Neural progenitor cell (in vitro differentiated cells): ENCODE measurements around the gene ADCK1. TPM values are rescaled to one million over a fixed set of nuclear protein-coding genes. Genes with fewer than 3 reads are reported as not detected.

Source experiments
- DNase-seq: peaks from one replicate; pipeline ENCODE4 v3.0.0-alpha.2; 2016; ENCODE audit warnings: low spot score
- H2AFZ ChIP-seq: fragments of 200-600 bp; sonication (generic); replicated peaks from 2 replicates; pipeline ENCODE4 v1.6.1; 2016; ENCODE audit warnings: antibody characterized with exemption
- H3F3A ChIP-seq: fragments of 200-600 bp; sonication (generic); 2 replicates; pipeline ENCODE4 v1.6.1; 2016; ENCODE audit warnings: antibody characterized with exemption, low read depth
- H3K27ac ChIP-seq: fragments of 200-600 bp; sonication (generic); 2 replicates; pipeline ENCODE4 v1.5.1; 2016; ENCODE audit warnings: mild to moderate bottlenecking
- H3K27me3 ChIP-seq: fragments of 200-600 bp; sonication (generic); 2 replicates; pipeline ENCODE4 v1.6.1; 2016; ENCODE audit warnings: mild to moderate bottlenecking, moderate library complexity
- H3K36me3 ChIP-seq: fragments of 200-600 bp; sonication (generic); 2 replicates; pipeline ENCODE4 v1.5.1; 2016
- H3K4me1 ChIP-seq: fragments of 200-600 bp; sonication (generic); 2 replicates; pipeline ENCODE4 v1.6.1; 2016; ENCODE audit warnings: mixed run types
- H3K4me2 ChIP-seq: fragments of 200-600 bp; sonication (generic); 2 replicates; pipeline ENCODE4 v1.6.1; 2016
- H3K4me3 ChIP-seq: fragments of 200-600 bp; sonication (generic); 2 replicates; pipeline ENCODE4 v1.5.1; 2016
- H3K79me2 ChIP-seq: fragments of 200-600 bp; sonication (generic); 2 replicates; pipeline ENCODE4 v1.6.1; 2016; ENCODE audit warnings: low read depth
- H3K9ac ChIP-seq: fragments of 200-600 bp; sonication (generic); 2 replicates; pipeline ENCODE4 v1.6.1; 2016
- H3K9me3 ChIP-seq: fragments of 200-600 bp; sonication (generic); 2 replicates; pipeline ENCODE4 v1.5.1; 2016; ENCODE audit warnings: low read depth
- H4K20me1 ChIP-seq: fragments of 200-600 bp; sonication (generic); 2 replicates; pipeline ENCODE4 v1.6.1; 2016; ENCODE audit warnings: low read depth
- H3K27ac Mint-ChIP-seq: 3 replicates; pipeline ENCODE4 v1.8.0; 2021; ENCODE audit warnings: mixed read lengths
- H3K27me3 Mint-ChIP-seq: 2 replicates; pipeline ENCODE4 v1.8.0; 2022; ENCODE audit warnings: low read depth, mild to moderate bottlenecking, inconsistent platforms, moderate library complexity, mixed read lengths; ENCODE audit not compliant: insufficient read depth
- H3K36me3 Mint-ChIP-seq: 3 replicates; pipeline ENCODE4 v1.8.0; 2021; ENCODE audit warnings: mixed read lengths
- H3K4me1 Mint-ChIP-seq: 3 replicates; pipeline ENCODE4 v1.8.0; 2021; ENCODE audit warnings: mixed read lengths
- H3K4me3 Mint-ChIP-seq: 3 replicates; pipeline ENCODE4 v1.8.0; 2021; ENCODE audit warnings: mild to moderate bottlenecking, moderate library complexity, mixed read lengths
- H3K9me3 Mint-ChIP-seq: 3 replicates; pipeline ENCODE4 v1.8.0; 2020; ENCODE audit warnings: mixed read lengths
- CTCF ChIP-seq: fragments of 200-600 bp; sonication (generic); IDR thresholded peaks from 2 replicates; pipeline ENCODE4 v1.5.1; 2017; ENCODE audit warnings: antibody characterized with exemption, mild to moderate bottlenecking
- EZH2 ChIP-seq: fragments of 200-600 bp; sonication (generic); IDR thresholded peaks from 2 replicates; pipeline ENCODE4 v1.6.1; 2017; ENCODE audit warnings: antibody characterized with exemption, mild to moderate bottlenecking, moderate library complexity
- EZH2phosphoT487 ChIP-seq: fragments of 200-600 bp; sonication (generic); IDR thresholded peaks from 2 replicates; pipeline ENCODE4 v1.6.1; 2017; ENCODE audit warnings: antibody characterized with exemption
- total RNA-seq: library from RNA; depleted of rRNA; stranded (reverse); fragments of >200 nt; gene quantifications from 2 replicates; pipeline ENCODE4 v1.2.3, GENCODE V29; 2015; ENCODE audit warnings: low replicate concordance

Gene ADCK1
- total RNA-seq, 1 donor from 2014 or later = 1.6 TPM

GRCh38 chr14:77931441-77931840 lies 131.5 kb downstream of the ADCK1 start:
- no peak overlapping the region for H3K27ac ChIP-seq
- H3K9ac ChIP-seq = no peak overlapping the region
- Mint-ChIP-seq H3K27me3 (peaks cover 4% of the 10 kb centered on the region), H3K36me3 (peaks cover 32% of the 10 kb centered on the region), H3K9me3 (peaks cover 15% of the 10 kb centered on the region), H3K4me3 (no peak overlapping the region), H3K27ac (no peak overlapping the region), H3K4me1 (peaks cover 4% of the 10 kb centered on the region)
- no peaks in the 10 kb centered on the region for H3K27me3 ChIP-seq
- no peaks in the 10 kb centered on the region for H3F3A ChIP-seq
- no peak for DNase-seq
- H3K4me2 ChIP-seq = no peak overlapping the region
- no peaks in the 10 kb centered on the region for H3K79me2 ChIP-seq
- H3K4me1 ChIP-seq = peaks cover 8% of the 10 kb centered on the region
- H3K9me3 ChIP-seq = no peaks in the 10 kb centered on the region
- no peaks in the 10 kb centered on the region for H4K20me1 ChIP-seq
- TF ChIP-seq CTCF (no peak), EZH2 (no peak), EZH2phosphoT487 (no peak)
- H2AFZ ChIP-seq = no peak overlapping the region
- H3K36me3 ChIP-seq = no peaks in the 10 kb centered on the region
- H3K4me3 ChIP-seq = no peak overlapping the region

DNA sequence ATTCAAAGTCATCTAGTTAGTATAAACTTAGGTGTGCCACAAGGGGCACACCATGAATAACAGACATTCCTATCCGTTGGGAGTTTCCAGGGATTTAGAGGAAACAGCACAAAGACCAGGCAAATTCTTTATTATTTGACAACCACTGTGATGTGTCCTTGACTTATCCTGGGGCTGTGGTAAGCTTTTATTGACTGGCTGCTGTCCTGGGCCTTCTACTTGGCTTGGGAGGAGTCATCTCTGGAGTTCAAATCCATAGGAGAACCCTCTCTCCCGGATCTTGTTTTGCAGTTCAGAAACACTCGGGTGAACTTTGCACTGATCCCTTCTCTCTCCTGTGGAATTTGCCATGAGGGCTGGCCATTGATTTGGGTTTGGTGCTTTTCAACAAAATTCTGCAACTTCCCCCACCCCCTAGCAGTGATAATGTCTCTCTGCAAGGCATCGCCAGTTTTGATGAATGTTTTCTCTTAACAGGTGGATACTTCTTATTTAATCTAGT lies 136.3 kb downstream of the ADCK1 start:
- H3K4me3 ChIP-seq = no peak overlapping the region
- H3K9ac ChIP-seq = no peak overlapping the region
- H3K4me1 ChIP-seq = no peaks in the 10 kb centered on the region
- H3F3A ChIP-seq = no peaks in the 10 kb centered on the region
- peaks cover 32% of the 10 kb centered on the region for H3K36me3 Mint-ChIP-seq
- no peak overlapping the region for H3K4me2 ChIP-seq
- H3K4me1 Mint-ChIP-seq = no peaks in the 10 kb centered on the region
- no peaks in the 10 kb centered on the region for H3K79me2 ChIP-seq
- H3K4me3 Mint-ChIP-seq = no peak overlapping the region
- H3K27me3 ChIP-seq = no peaks in the 10 kb centered on the region
- no peaks in the 10 kb centered on the region for H3K36me3 ChIP-seq
- peaks cover 19% of the 10 kb centered on the region for H3K9me3 Mint-ChIP-seq
- no peak overlapping the region for H2AFZ ChIP-seq
- H4K20me1 ChIP-seq = no peaks in the 10 kb centered on the region
- TF ChIP-seq EZH2 (no peak), CTCF (no peak), EZH2phosphoT487 (no peak)
- peaks cover 6% of the 10 kb centered on the region for H3K27me3 Mint-ChIP-seq
- no peak overlapping the region for H3K27ac ChIP-seq
- no peak for DNase-seq
- no peaks in the 10 kb centered on the region for H3K9me3 ChIP-seq
- H3K27ac Mint-ChIP-seq = no peak overlapping the region

DNA sequence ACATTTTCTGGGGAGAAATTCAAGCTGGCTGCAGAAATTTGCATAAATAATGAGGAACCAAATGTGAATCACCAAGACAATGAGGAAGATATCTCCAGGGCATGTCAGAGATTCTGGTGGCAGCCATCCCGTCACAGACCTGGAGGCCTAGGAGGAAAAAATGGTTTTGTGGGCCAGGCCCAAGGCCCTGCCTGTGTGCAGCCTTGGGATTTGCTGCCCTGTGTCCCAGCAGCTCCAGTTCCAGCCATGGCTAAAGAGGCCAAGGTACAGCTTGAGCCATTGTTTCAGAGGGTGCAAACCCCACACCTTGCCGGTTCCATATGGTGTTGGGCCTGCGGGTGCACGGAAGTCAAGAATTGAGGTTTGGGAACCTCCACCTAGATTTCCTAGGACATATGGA lies 147.5 kb downstream of the ADCK1 start:
- Mint-ChIP-seq H3K4me1 (no peaks in the 10 kb centered on the region), H3K27ac (no peak overlapping the region), H3K9me3 (peaks cover 18% of the 10 kb centered on the region), H3K27me3 (peaks cover 5% of the 10 kb centered on the region), H3K4me3 (no peak overlapping the region), H3K36me3 (no peaks in the 10 kb centered on the region)
- no peak overlapping the region for H3K9ac ChIP-seq
- H2AFZ ChIP-seq = no peak overlapping the region
- no peaks in the 10 kb centered on the region for H4K20me1 ChIP-seq
- H3K27me3 ChIP-seq = no peaks in the 10 kb centered on the region
- no peaks in the 10 kb centered on the region for H3K36me3 ChIP-seq
- no peaks in the 10 kb centered on the region for H3K4me1 ChIP-seq
- TF ChIP-seq EZH2 (no peak), CTCF (no peak), EZH2phosphoT487 (no peak)
- no peak for DNase-seq
- H3K4me3 ChIP-seq = no peak overlapping the region
- no peaks in the 10 kb centered on the region for H3K9me3 ChIP-seq
- H3F3A ChIP-seq = no peaks in the 10 kb centered on the region
- H3K4me2 ChIP-seq = no peak overlapping the region
- no peak overlapping the region for H3K27ac ChIP-seq
- no peaks in the 10 kb centered on the region for H3K79me2 ChIP-seq
